ENCODE data around the gene NDUFC1.

DNA sequence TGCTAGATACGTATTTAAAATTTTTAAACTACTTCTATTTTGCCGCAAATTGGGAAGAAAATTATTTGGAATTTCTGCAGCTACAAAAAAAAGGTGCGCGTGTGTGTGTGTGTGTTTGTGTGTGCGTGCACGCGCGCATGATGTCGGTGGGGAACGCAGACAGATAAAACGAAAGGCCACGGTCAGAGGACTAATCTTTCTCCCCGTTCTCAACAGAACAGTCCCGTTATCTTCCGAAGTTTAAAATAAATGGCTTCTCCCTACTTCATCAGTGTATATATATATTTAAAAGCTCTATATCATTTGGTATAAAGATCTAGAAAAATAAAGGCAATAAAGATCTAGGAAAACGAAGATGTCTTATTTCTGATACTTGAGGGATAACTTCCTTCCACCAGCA is 23.8 kb downstream of the NDUFC1 start:
- TF ChIP-seq FOSL1 (IDR thresholded peaks at IDR 0.05; ENCODE audit: insufficient read depth, low read depth, low read length): no peak
- TF ChIP-seq, protein P1, sequence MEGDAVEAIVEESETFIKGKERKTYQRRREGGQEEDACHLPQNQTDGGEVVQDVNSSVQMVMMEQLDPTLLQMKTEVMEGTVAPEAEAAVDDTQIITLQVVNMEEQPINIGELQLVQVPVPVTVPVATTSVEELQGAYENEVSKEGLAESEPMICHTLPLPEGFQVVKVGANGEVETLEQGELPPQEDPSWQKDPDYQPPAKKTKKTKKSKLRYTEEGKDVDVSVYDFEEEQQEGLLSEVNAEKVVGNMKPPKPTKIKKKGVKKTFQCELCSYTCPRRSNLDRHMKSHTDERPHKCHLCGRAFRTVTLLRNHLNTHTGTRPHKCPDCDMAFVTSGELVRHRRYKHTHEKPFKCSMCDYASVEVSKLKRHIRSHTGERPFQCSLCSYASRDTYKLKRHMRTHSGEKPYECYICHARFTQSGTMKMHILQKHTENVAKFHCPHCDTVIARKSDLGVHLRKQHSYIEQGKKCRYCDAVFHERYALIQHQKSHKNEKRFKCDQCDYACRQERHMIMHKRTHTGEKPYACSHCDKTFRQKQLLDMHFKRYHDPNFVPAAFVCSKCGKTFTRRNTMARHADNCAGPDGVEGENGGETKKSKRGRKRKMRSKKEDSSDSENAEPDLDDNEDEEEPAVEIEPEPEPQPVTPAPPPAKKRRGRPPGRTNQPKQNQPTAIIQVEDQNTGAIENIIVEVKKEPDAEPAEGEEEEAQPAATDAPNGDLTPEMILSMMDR (IDR thresholded peaks at IDR 0.05; ENCODE audit: control extremely low read depth in 1 of 3, insufficient read depth in 1 of 3, low read depth in 1 of 3, low read length in 3 of 3): no peak
- TF ChIP-seq RNF2 (IDR thresholded peaks at IDR 0.05; ENCODE audit: borderline replicate concordance, low read depth, low read length, missing control alignments, poor library complexity, severe bottlenecking): peak; percentile 62
- no peak for TF ChIP-seq POLR2A (IDR thresholded peaks at IDR 0.05; ENCODE audit: control extremely low read depth in 1 of 2, low read depth in 2 of 2, low read length in 2 of 2)
- TF ChIP-seq POLR2AphosphoS5 (IDR thresholded peaks at IDR 0.05; ENCODE audit: low read depth, low read length): no peak
- TF ChIP-seq ZNF274 (IDR thresholded peaks at IDR 0.05; ENCODE audit: borderline replicate concordance, extremely low read depth, low read length): no peak
- no peak for TF ChIP-seq EZH2 (IDR thresholded peaks at IDR 0.05; ENCODE audit: low read depth, low read length, severe bottlenecking)
- TF ChIP-seq BRCA1 (IDR thresholded peaks at IDR 0.05; ENCODE audit: low read depth, low read length): no peak
- TF ChIP-seq, protein P2, sequence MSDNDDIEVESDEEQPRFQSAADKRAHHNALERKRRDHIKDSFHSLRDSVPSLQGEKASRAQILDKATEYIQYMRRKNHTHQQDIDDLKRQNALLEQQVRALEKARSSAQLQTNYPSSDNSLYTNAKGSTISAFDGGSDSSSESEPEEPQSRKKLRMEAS (IDR thresholded peaks at IDR 0.05): no peak
- TF ChIP-seq CBX5 (IDR thresholded peaks at IDR 0.05; ENCODE audit: low read depth, low read length): no peak
- no peak for TF ChIP-seq RFX5 (IDR thresholded peaks at IDR 0.05; ENCODE audit: borderline replicate concordance, low read depth, low read length)
- TF ChIP-seq, protein P3, sequence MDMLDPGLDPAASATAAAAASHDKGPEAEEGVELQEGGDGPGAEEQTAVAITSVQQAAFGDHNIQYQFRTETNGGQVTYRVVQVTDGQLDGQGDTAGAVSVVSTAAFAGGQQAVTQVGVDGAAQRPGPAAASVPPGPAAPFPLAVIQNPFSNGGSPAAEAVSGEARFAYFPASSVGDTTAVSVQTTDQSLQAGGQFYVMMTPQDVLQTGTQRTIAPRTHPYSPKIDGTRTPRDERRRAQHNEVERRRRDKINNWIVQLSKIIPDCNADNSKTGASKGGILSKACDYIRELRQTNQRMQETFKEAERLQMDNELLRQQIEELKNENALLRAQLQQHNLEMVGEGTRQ (IDR thresholded peaks at IDR 0.05; ENCODE audit: low read length): no peak
